Activated naive CD4-positive, alpha-beta T cell treated with anti-CD3 and anti-CD28 coated beads, Interleukin-2, amount 50 U/mL, for 16 hours (primary cell): ENCODE measurements around the gene NSUN4.
"Not testable (repeated sequence)": the region's sequence is repeated elsewhere in the genome, so short reads cannot be mapped to it uniquely, and the experiment has no call there.

ENCODE experiments used
- DNase-seq: peaks from one replicate; pipeline ENCODE4 v3.0.0-alpha.2; 2020

The NSUN4 gene

DNA sequence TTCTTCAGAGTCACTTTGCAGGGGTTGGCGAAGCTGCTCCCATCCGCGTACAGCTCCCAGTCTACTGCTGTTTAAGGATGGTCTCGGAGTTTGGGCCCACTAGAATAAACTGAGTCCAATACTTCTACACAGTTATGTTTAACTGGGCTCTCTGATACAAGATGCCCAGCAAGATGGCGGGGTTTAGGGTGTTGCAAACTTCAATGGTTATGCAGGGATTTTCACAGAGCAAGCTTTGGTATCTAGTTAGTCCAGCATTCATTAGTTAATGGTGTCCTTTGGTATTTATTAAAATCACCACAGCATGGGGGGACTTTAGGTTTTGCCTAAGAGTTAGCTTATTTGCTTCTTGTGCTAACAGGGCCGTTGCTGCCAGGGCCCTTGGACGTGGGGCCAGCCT is 12.4 kb upstream of the NSUN4 start:
- DNase-seq, result not testable (repeated sequence)

DNA sequence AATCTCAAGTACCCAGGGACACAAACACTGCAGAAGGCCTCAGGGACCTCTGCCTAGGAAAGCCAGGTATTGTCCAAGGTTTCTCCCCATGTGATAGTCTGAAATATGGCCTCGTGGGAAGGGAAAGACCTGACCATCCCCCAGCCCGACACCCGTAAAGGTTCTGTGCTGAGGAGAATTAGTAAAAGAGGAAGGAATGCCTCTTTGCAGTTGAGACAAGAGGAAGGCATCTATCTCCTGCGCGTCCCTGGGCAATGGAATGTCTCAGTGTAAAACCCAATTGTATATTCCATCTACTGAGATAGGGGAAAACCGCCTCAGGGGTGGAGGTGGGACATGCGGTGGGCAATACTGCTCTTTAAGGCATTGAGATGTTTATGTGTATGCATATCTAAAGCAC is 10.8 kb upstream of the NSUN4 start:
- not testable (repeated sequence) for DNase-seq

DNA sequence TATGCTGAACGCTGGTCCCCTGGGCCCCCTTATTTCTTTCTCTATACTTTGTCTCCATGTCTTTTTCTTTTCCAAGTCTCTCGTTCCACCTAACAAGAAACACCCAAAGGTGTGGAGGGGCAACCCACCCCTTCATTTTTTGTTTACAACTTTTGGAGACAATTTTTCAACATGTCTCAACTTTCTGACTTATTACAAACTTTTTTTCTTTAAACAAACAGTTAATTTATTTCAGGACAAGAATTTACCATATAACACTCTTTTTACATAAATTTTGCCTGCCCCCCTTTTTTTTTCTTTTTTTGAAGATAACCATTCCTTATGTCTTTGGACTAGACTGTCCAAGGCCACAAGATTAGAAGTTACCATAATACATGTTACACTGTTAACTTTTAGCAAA is 10.2 kb upstream of the NSUN4 start:
- DNase-seq, result not testable (repeated sequence)

DNA sequence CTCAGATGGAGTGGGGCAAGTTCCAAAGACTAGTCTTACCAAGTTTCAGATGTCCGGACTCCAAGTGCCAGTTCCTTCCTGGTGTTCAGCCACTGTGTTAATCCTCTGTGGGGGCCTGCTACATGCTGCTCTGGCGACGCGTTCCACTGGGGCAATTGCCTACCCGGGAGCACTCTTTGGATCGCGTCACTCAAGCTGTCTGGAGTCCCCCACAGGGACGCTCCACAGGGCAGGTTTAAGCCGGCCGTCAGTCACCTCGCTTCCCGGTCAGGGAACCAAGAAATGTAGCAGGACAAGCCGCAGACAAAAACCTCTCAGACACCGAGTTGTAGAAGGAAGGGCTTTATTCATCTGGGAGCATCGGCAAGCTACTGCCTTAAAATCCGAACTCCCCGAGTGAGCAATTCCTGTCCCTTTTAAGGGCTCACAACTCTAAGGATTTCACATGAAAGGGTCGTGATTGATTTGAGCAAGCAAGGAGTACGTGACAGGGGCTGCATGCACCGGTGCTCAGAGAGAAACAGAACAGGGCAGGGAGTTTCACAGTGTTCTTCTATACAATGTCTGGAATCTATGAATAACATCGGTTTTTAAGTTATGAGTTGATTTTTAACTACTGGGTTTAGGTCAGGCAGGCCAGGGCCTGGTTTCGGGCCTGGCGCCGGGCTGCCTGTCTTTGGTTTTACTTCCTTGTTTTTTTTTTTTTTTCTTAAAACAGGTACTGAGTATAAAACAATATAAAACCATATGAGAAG is 8.6 kb upstream of the NSUN4 start:
- DNase-seq, result not testable (repeated sequence)

DNA sequence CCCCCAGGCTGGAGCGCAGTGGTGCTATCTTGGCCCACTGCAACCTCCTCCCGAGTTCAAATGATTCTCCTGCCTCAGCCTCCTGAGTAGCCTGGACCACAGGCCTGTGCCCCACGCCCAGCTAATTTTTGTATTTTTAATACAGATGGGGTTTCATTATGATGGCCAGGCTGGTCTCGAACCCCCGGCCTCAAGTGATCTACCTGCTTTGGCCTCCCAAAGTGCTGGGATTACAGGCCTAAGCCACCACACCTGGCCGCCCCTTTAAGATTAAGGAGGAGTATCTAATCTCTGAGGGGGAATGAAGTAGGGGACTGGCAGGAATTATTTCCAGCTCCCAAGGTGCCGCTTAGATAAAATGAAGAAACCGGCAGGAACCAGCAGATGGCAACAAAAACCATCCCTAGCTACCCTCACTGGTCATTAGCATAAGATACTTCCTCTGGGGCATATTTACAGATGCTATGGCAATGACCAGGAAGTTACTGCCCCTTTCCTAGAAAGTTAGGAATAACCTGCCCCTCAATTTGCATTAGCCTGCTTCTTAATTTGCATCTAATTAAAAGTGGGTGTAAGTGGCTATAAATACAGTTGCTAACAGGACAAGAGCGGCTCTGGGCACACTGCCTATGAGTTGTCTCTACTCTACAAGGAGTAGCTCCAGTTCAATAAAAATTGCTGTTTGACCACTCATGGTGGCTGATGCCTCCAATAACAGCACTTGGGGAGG is 7.1 kb upstream of the NSUN4 start:
- no peak for DNase-seq

DNA sequence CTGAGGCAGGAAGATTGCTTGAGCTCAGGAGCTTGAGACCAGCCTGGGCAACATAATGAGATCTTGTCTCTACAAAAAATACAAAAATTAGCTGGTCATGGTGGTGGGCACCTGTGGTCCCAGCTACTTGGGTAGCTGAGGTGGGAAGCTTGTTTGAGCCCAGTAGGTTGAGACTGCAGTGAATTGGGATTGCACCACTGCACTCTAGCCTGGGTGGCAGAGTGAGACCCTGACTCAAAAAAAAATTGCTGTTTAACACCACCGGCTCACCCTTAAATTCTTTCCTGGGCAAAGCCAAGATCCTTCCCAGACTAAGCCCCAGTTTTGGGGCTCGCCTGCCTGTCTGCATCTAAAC is 6.6 kb upstream of the NSUN4 start:
- no peak for DNase-seq

DNA sequence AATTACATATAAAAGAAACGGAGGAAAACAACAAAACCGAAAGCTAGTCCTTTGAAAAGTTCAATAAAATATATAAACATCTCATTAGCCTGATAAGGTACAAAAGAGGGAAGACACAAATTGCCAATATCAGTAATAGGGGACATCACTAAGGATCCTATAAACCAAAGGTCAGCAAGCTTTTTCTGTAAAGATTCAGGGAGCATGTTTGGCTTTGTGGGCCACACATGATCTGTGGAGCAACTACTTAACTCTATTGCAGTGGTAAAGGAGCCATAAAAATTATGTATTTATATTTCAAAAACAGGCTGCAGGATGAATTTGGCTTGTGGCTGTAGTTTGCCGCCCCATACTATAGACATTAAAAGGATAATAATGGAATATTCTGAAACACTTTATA is 5.5 kb upstream of the NSUN4 start:
- no peak for DNase-seq

DNA sequence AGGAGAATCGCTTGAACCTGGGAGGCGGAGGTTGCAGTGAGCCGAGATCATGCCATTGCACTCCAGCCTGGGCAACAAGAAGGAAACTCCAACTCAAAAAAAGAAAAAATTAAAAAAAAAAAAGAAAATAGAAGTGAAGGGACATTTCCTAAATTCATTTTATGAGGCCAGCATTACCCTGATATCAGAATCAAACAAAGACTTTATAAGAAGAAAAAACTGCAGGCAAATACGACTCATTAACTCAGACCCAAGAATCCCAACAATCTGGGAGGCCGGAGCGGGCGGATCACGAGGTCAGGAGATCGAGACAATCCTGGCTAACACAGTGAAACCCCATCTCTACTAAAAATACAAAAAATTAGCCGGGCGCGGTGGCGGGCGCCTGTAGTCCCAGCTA is 3.2 kb upstream of the NSUN4 start:
- DNase-seq, result not testable (repeated sequence)

DNA sequence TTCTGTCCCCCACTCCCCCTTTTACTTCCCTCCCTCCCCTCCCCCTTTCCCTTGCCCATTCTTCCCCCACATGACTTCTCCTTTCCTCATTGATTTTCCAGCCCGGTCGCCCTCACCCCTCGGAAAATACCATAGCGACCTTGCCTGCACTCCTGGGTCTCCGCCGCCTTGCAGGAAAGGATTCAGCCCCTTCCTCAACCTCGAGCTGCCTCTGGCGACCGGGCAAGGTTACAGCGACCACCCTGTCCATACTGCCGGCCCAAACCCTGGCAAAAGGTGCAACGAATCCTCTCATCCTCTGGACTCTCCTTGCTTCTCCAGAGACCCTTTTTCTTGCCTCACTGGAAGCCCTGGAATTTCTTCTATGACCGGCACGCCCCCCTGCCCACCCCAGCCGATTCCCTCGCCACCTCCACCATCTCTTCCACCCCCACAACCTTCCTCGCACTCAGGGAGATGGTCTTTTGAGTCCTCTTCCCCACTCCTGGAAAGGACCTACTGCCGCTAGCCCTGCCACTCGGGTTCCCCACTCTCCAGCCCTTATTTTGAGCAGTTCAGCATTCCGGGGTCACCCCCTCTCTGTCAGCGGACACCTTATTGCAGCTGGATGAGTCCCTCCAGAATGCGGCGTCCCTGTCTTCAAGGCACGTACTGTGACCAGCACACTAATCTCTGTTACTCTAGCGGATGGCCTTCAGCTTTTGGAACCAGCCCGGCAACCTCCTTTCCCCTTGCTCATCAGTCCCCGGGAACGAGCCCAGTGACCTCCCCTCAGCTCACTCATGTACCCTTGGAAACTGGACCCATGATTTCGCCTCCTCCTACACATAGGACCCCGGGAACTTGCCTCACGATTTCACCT is 846 bp downstream of the NSUN4 start:
- DNase-seq, result no peak

DNA sequence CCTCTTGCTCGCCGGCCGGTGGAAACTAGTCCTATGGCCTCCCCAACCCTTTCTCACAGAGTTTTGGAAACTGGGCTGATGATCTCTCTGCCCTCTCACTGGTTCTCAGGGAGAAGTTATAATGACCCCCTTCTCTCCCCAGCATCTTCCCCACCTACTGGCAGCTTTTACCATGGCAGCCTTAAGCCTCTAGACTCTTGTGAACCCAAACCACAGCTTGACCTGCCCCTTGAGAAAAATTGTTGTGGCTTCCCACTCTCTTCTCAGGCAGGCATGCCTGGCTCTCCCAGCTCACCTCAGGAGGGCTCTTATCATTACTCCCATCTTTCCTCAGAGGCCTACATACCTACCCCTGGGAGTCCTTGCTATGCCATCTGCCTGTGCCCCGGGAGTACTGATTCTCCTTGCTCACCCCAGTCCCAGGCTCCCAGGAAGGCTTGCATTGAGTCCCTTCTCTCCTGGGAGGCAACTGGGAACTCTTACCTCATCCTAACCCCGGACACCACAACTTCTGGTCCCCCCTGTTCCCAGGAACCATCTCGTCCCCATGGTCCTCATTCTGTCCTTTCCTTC is 1.6 kb downstream of the NSUN4 start:
- no peak for DNase-seq

DNA sequence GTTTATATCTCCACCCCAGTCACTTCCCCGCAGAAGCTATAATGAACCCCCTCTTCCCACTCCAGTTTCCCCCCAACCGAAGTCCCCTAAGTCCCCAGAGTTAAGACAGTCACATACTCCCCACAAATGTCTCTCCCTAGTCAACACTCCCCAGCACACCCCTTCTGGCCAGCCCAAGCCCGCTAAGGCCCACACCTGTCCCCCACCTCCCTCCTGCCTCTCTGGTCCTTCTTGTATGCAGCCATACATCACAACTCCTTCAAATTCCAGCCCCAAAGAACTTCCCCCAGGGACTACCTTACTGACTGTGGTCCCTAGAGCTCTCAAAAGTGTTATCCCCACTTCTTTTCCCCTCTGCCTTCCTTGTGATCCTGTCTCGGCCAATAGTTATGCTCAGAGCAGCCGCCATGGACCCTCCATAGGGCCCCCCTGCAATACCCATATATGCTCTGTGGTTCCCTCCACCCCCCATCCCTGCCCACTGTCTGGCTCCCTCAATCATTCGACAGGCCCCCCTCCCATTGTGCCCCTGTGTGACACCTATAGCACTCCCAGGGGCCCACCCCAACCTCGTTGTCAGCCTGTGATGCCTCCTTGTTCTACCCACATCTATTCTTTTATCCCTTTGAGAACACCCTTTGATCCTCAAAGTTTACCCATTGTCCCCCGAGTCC is 2.2 kb downstream of the NSUN4 start:
- DNase-seq, result no peak

DNA sequence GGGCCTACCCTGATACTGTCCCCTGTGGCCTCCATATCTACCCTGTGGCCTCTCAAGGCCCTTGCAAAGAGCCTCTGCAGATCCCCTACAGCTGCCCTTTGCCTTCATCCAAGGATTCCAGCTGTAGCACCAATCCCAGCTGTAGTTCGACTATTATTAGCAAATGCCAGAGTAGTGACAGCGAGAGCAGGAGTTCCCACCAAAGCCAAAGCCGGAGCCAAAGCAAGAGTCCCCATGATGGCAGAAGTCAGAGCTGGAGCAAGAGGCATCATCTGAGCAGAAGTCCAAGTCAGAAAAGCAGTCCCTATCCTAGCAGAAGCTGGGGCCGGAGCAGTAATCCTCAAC is 2.7 kb downstream of the NSUN4 start:
- no peak for DNase-seq

DNA sequence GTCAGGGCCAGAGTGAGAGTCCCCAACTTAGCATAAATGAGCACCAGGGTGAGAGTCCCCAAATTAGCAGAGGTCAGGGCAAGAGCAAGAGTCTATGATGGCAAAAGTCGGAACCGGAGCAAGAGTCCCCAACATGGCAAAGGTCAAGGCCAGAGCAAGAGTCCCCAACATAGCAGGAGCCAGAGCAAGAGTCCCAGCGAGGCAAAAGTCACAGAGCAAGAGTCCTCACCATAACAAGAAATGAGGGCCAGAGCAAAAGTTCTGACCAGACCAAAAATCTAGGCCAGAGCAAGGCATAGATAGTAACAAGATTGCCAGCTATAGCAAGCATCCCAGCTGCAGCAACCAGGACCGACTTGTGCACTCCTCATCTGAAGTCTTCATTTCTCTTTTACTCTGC is 3.1 kb downstream of the NSUN4 start:
- no peak for DNase-seq

DNA sequence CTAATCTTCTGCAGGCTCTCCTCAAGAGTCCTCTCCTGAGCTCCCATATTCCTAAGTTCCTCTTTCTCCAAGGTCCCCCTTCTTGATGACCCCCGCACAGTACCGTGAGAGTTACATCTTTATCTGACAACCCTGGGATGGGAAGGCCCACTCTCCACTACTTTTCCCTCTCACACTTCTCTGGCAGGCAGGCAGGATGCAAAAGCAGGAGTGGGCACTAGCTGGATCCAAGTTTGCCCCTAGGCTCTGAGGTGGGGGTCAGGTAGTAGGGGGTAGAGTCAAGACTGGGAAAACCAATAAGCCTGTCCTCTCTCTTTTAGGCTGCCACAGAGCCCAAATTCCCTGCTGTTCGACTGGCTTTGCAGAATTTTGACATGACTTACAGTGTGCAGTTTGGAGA is 3.9 kb downstream of the NSUN4 start:
- DNase-seq, result no peak

DNA sequence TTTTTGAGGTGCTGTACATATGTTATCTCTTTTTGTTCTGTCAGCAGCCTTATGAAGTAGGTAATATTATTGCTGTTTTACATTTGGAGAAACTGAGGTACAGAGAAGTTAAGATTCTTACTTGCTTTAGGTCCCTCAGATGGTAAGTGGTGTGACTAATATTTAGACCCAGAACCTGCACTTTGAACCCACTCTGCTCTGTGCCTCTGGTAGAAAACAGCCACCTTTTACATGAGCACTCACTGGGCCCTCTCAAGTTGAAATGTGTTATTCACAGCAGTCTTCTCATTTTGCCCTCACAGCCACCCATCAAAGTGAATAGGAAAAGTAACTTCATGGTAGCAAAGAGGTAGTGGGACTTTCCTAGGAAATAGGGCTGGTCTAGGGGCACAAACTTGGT is 4.7 kb downstream of the NSUN4 start:
- no peak for DNase-seq

DNA sequence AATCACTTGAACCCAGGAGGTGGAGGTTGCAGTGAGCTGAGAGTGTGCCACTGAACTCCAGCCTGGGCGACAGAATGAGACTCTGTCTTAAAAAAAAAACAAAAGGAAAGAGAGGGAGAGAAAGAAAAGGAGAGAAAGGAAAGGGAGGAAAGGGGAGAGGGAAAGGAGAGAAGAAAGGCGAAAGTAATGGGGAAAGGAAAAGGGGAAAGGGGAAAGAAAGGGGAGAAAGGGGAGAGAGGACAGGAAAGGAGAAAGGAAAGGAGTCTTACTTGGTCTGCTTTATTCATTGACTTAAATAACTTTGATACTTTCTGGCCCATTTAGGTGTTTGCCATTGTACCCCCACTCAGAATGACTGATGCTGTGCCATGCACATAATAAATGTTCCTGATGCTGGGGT is 11.8 kb downstream of the NSUN4 start:
- DNase-seq, result no peak

DNA sequence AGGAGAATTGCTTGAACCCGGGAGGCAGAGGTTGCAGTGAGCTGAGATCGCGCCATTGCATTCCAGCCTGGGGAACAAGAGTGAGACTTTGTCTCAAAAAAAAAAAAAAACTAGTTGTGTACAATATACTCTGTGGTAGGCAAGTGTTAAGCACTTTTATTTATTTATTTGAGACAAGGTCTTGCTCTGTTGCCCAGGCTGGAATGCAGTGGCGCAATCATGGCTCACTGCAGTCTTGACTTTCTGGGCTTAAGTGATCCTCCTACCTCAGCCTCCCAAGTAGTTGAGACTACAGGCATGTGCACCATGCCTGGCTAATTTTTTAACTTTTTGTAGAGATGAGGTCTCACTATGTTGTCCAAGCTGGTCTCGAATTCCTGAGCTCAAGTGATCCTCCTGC is 15.3 kb downstream of the NSUN4 start:
- not testable (repeated sequence) for DNase-seq

DNA sequence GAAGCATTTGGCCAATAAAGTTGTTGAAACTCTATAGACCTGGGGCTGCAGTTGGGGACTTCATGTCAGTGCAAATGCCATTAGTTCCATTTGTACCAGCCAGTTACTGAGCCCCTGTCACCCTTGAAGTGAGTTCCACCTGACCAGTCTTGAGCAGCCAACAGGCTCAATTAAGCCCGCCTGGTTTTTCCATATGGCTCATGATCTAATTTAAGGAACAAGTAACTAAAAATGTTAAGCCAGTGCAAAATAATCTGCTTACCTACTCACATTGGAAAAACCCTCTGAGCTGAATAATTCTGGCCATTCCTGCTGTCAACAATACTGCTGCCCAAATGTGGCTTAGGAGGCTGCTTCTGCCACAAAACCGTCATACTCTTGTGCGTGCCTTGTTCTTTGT is 21.6 kb downstream of the NSUN4 start:
- DNase-seq, result no peak

DNA sequence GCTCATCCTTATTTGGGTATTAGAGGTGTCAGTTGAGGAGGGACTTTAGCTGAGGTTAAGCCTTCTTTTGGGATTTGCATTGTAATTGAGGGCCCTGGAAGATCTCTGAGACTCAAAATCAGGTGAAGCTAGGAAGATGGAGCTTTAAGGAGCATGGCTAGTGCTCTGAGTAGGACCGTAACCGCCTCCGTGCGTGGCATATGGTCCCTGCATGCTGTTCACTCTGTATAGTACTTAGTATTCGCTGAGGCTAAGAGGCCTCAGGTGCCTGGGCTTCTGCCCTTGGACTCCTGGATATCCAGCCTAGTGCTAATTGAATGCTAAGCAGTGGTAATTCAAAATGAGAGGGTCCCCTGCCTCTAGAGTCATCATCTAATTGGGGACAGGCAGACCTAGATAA is 22.5 kb downstream of the NSUN4 start:
- no peak for DNase-seq

DNA sequence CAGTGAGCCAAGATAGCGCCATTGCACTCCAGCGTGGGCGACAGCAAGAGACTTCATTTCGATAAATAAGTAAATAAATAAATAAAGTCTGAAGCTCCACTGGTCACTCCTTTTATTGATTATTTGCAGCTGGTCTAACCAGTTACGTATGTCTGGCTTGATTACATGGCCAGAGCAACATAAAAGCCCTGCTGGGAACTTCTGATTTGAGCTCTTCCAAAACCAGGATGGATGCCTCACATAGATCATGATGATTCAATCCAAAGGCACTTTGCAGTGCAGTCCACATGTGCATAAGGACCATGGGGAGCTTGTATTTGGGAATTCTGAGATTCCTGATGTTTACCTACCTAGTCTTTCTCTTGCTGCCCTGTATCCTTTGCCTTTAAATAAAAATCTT is 24.0 kb downstream of the NSUN4 start:
- no peak for DNase-seq

DNA sequence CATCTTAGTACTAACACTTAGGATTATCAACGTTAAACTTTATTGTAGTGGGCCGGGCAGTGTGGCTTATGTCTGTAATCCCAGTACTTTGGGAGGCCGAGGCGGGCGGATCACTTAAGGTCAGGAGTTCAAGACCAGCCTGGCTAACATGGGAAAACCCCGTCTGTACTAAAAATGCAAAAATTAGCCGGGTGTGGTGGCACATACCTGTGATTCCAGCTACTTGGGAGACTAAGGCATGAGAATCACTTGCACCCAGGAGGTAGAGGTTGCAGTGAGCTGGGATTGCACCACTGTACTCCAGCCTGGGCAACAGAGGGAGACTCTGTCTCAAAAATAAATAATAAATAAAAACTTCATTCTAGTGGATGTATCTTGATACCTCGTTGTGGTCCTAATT is 25.2 kb downstream of the NSUN4 start:
- DNase-seq, result not testable (repeated sequence)

DNA sequence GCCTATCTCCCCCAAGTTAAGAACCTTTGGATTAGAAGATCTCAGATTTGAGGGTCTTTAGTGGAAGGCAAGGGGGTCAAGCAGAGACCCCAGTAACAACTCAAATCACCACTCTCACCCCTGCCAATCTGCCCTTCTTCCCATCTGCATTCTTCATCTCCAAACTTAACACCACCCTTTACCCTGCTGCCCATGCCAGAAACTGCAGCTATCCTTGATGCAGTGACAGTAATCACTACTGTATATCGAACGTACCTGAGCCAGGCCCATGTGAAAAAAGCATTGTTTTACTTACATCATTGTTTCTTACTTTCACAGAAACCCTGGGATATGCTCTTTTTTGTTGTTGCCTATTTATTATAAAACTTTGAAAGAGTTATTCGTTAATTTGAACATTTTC is 26.5 kb downstream of the NSUN4 start:
- DNase-seq, result no peak

DNA sequence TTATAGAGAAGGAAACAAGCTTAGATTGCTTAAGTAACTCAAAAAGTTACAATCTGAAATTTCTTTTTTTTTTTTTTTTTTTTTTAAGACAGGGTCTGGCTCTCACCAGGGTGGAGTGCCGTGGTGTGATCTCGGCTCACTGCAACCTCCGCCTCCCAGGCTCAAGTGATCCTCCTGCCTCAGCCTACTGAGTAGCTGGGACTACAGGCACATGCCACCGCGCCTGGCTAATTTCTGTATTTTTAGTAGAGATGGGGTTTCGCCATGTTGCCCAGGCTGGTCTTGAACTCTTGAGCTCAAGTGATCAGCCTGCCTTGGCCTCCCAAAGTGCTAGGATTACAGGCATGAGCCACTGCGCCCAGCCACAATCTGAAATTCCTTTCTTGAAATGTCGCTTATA is 27.1 kb downstream of the NSUN4 start:
- not testable (repeated sequence) for DNase-seq
